Tibial nerve (tissue), 4 donors: ENCODE results near the gene CRISPLD2. TPM values are rescaled to one million over a fixed set of nuclear protein-coding genes. Genes with fewer than 3 reads are reported as not detected.
"Not testable (repeated sequence)": the region's sequence is repeated elsewhere in the genome, so short reads cannot be mapped to it uniquely, and the experiment has no call there.

Experiments used
- DNase-seq, 2 donors: peaks; one replicate each; pipeline ENCODE4 v3.0.0-alpha.2; 2019; ENCODE audit warnings: low spot score in 2 of 2
- H3K27ac ChIP-seq, 4 donors: fragments of 200-600 bp; sonication (generic) in 3 of 4; one replicate each; pipeline ENCODE4 v1.5.1; 2017 to 2019; ENCODE audit warnings: mild to moderate bottlenecking in 1 of 4
- H3K27me3 ChIP-seq, 2 donors: fragments of 200-600 bp; sonication (generic) in 1 of 2; one replicate each; pipeline versions ENCODE4 v1.5.1 to v1.6.0; 2017 to 2019
- H3K36me3 ChIP-seq, 3 donors: fragments of 200-600 bp; sonication (generic); one replicate each; pipeline ENCODE4 v1.5.1; 2018 to 2019
- H3K4me1 ChIP-seq, 4 donors: fragments of 200-600 bp; sonication (generic) in 3 of 4; one replicate each; pipeline ENCODE4 v1.5.1; 2017 to 2019
- H3K4me3 ChIP-seq, 4 donors: fragments of 200-600 bp; sonication (generic) in 3 of 4; one replicate each; pipeline ENCODE4 v1.5.1; 2017 to 2019; ENCODE audit warnings: mild to moderate bottlenecking in 1 of 4, moderate library complexity in 1 of 4
- H3K9me3 ChIP-seq, 4 donors: fragments of 200-600 bp; sonication (generic) in 3 of 4; one replicate each; pipeline ENCODE4 v1.5.1; 2017 to 2019
- EP300 ChIP-seq, 2 donors: sonication (generic); formaldehyde crosslinking; IDR thresholded peaks; one replicate each; pipeline ENCODE4 v1.6.1; 2017; ENCODE audit warnings: antibody characterized with exemption in 2 of 2, mild to moderate bottlenecking in 1 of 2
- POLR2A ChIP-seq, 2 donors: fragments of 450-650 bp; IDR thresholded peaks; one replicate each; pipeline ENCODE4 v1.6.1; 2017; ENCODE audit warnings: antibody characterized with exemption in 2 of 2, mild to moderate bottlenecking in 2 of 2, moderate library complexity in 2 of 2
- WGBS, 2 donors: methylation state at CpG; one replicate each; pipeline ENCODE4 v1.1.5; 2018; 5-methylcytosine and 5-hydroxymethylcytosine counted together
- total RNA-seq, 4 donors: library from RNA; depleted of rRNA; stranded (reverse); fragments of >200 nt; gene quantifications; one replicate each; pipeline ENCODE4 v1.1.0, GENCODE V29; 2016
- TF ChIP-seq, protein P1 (sequence below), 5 experiments: fragments of 200-600 bp in 3 of 5; fragments of 450-650 bp in 2 of 5; sonication (generic) in 3 of 5; IDR thresholded peaks; one replicate each; pipeline ENCODE4 v1.5.1; 2016 to 2019; ENCODE audit warnings: antibody characterized with exemption in 5 of 5, mild to moderate bottlenecking in 3 of 5, moderate library complexity in 2 of 5

The CRISPLD2 gene
- total RNA-seq, 4 donors from 2014 or later, result 136 to 232 (median 207) TPM

DNA sequence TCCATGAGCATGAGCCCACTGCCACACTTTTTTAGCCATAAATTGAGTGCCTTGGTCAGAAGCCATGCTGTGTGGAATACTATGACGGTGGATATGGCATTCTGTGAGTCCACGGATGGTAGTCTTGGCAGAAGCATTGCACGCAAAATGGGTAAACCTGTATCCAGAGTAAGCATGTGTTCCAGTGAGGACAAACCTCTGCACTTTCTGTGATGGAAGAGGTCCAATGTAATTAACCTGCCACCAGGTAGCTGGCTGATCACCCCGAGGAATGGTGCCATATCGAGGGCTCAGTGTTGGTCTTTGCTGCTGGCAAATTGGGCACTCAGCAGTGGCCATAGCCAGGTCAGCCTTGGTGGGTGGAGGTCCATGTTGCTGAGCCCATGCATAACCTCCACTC, 37.0 kb downstream of the CRISPLD2 start:
- WGBS, 2 donors, result 89 to 100% methylated on average over 5 of the region's 5 CpGs
- H3K27ac ChIP-seq, H3K4me1 ChIP-seq, DNase-seq, H3K4me3 ChIP-seq, H3K27me3 ChIP-seq: not testable (repeated sequence)
- H3K36me3 ChIP-seq, result peaks cover 0 to 91% (median 4%) of the 10 kb centered on the region in 3 donors
- TF ChIP-seq EP300 (IDR thresholded peaks at IDR 0.05), result peak in 1 of 2 donors; percentile 11
- peaks cover 0 to 24% (median 3%) of the 10 kb centered on the region in 4 donors for H3K9me3 ChIP-seq

DNA sequence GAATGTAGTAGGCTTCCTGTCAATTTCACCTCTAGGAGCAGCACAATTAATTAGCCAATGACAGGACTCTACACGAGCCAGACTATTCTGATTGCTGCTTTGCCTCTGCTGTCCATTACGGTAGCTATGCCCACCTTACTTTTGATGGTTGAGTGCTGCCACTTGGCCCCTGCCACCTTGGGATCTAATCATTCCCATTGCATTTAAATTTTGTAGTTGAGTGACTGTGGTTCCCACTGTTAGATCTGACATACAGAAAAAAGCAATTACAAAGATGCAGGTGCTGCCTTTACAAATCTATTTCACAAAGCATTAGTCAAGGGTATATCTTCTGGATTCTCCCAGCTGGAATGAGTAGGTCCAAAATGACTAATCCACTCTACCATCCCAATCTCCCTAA, 39.9 kb downstream of the CRISPLD2 start:
- peaks cover 0 to 24% (median 3%) of the 10 kb centered on the region in 4 donors for H3K9me3 ChIP-seq
- TF ChIP-seq, protein P1, sequence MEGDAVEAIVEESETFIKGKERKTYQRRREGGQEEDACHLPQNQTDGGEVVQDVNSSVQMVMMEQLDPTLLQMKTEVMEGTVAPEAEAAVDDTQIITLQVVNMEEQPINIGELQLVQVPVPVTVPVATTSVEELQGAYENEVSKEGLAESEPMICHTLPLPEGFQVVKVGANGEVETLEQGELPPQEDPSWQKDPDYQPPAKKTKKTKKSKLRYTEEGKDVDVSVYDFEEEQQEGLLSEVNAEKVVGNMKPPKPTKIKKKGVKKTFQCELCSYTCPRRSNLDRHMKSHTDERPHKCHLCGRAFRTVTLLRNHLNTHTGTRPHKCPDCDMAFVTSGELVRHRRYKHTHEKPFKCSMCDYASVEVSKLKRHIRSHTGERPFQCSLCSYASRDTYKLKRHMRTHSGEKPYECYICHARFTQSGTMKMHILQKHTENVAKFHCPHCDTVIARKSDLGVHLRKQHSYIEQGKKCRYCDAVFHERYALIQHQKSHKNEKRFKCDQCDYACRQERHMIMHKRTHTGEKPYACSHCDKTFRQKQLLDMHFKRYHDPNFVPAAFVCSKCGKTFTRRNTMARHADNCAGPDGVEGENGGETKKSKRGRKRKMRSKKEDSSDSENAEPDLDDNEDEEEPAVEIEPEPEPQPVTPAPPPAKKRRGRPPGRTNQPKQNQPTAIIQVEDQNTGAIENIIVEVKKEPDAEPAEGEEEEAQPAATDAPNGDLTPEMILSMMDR (IDR thresholded peaks at IDR 0.05), result no peak
- no peak for TF ChIP-seq POLR2A (IDR thresholded peaks at IDR 0.05)
- no peak for TF ChIP-seq EP300 (IDR thresholded peaks at IDR 0.05)
- no peak for DNase-seq
- no peak overlapping the region for H3K4me3 ChIP-seq
- peaks cover 0 to 12% (median 2%) of the 10 kb centered on the region in 4 donors for H3K4me1 ChIP-seq
- 95 to 98% methylated on average over 2 of the region's 2 CpGs for WGBS, 2 donors
- H3K27me3 ChIP-seq, result no peaks in the 10 kb centered on the region
- no peak overlapping the region for H3K27ac ChIP-seq
- H3K36me3 ChIP-seq, result peaks cover 0 to 72% (median 4%) of the 10 kb centered on the region in 3 donors

DNA sequence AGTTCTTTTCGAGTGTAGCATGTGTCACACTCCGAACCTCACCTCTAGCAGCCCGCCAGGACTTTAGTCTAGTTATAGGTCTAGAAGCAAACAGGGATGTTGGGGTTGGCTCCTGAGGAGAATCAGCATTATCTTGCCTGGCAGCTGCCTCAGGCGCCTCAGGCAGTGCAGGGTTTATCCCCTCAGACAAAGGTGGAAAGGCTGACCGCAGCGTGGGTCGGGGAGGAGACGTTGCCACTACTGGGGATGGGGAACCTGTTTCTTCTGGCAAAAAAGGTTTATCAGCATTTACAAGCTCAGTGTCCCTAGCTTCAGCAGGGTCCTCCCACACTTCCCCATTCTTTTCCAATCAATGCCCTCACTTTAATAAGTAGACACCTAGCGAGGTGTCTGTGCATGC, 40.6 kb downstream of the CRISPLD2 start:
- peaks cover 0 to 65% (median 4%) of the 10 kb centered on the region in 3 donors for H3K36me3 ChIP-seq
- no peak overlapping the region for H3K27ac ChIP-seq
- TF ChIP-seq EP300 (IDR thresholded peaks at IDR 0.05) (no peak), POLR2A (IDR thresholded peaks at IDR 0.05) (no peak)
- TF ChIP-seq, protein P1 (IDR thresholded peaks at IDR 0.05), result no peak
- peaks cover 0 to 24% (median 3%) of the 10 kb centered on the region in 4 donors for H3K9me3 ChIP-seq
- no peaks in the 10 kb centered on the region for H3K27me3 ChIP-seq
- DNase-seq, result no peak
- H3K4me1 ChIP-seq, result peaks cover 0 to 12% (median 2%) of the 10 kb centered on the region in 4 donors
- H3K4me3 ChIP-seq, result no peak overlapping the region
- whole genome bisulfite sequencing, 2 donors, result 94 to 96% methylated on average over 9 of the region's 9 CpGs

DNA sequence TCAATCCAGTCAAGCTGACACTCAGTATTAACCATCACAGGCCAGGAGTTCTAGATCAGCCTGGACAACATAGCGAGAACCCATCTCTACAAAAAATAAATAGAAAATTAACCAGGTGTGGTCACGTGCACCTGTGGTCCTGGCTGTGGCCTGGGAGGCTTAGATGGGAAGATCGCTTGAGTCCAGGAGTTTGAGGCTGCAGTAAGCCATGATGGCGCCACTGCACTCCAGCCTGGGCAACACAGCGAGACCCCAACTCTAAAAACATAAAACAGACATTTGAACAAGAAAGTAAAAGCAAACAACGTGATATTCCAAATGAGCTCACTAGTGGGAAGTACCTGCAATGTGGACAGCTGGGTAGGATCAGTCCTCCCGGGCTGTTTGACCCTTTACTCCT, 41.9 kb downstream of the CRISPLD2 start:
- H3K27ac ChIP-seq, result no peak overlapping the region
- H3K27me3 ChIP-seq, result no peaks in the 10 kb centered on the region
- H3K4me1 ChIP-seq, result peaks cover 0 to 12% (median 2%) of the 10 kb centered on the region in 4 donors
- H3K4me3 ChIP-seq, result no peak overlapping the region
- TF ChIP-seq, protein P1 (IDR thresholded peaks at IDR 0.05), result no peak
- no peak for TF ChIP-seq POLR2A (IDR thresholded peaks at IDR 0.05)
- TF ChIP-seq EP300 (IDR thresholded peaks at IDR 0.05), result no peak
- peaks cover 0 to 24% (median 3%) of the 10 kb centered on the region in 4 donors for H3K9me3 ChIP-seq
- WGBS, 2 donors, result 90 to 92% methylated on average over 7 of the region's 7 CpGs
- peaks cover 0 to 56% (median under 1%) of the 10 kb centered on the region in 3 donors for H3K36me3 ChIP-seq
- no peak for DNase-seq

DNA sequence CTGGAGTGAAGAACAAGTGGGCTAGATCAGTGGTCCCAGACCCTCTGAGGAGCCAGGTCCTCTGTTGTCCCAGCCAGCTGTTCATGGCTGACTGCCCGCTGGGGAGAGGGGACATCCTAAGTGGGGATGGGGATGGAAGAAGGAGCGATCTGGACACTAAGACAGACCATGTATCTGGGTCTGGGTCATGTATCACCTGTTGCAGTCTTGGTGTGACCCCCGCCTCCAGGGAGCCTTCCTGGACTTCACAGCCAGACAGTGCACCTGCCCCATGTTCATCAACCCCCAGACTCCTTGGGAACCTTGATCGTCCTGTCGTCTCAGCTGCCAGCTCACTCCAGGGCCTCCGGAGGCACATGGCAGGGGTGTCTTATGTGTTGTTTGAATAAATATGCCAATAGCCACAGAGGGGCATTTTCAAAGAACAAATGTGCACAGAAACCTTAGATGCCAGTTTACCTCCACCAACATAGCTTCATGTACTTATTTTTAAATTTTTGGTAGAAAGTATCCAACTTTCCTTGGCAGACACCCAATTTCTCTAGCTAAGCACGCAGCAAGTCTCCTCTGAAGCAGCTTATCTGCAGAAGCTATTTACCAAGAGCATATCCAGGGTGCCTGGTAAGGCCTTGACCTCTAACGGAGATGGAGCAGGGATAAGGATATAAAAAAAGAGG, 43.2 kb downstream of the CRISPLD2 start:
- TF ChIP-seq EP300 (IDR thresholded peaks at IDR 0.05) (no peak), POLR2A (IDR thresholded peaks at IDR 0.05) (no peak)
- Histone ChIP-seq H3K4me3 (no peak overlapping the region), H3K27me3 (no peaks in the 10 kb centered on the region), H3K36me3 (peaks cover 0 to 56% (median 0%) of the 10 kb centered on the region in 3 donors), H3K9me3 (peaks cover 0 to 24% (median 3%) of the 10 kb centered on the region in 4 donors), H3K27ac (peak overlapping the region in 1 of 4 donors; percentile 26), H3K4me1 (peaks cover 0 to 14% (median 2%) of the 10 kb centered on the region in 4 donors)
- DNase-seq, result no peak
- WGBS, 2 donors, result 77 to 78% methylated on average over 8 of the region's 8 CpGs

DNA sequence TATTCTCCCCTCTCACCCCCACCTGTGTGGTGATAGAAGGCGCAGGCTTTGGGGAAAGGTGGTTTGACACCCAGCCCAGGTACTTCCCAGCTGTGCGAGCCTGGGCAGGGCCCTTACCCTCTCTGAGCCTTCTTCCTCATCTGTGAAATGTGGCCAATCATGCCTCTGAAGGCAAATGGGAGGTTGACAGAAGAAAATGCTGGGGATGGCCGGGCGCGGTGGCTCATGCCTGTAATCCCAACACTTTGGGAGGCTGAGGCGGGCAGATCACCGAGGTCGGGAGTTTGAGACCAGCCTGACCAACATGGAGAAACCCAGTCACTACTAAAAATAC, 43.7 kb downstream of the CRISPLD2 start:
- Histone ChIP-seq H3K27ac (peak overlapping the region in 2 of 4 donors; percentile 26 to 37), H3K4me1 (peaks cover 0 to 18% (median 2%) of the 10 kb centered on the region in 4 donors), H3K27me3 (no peaks in the 10 kb centered on the region), H3K36me3 (peaks cover 0 to 56% (median 4%) of the 10 kb centered on the region in 3 donors), H3K4me3 (no peak overlapping the region), H3K9me3 (peaks cover 0 to 22% (median 3%) of the 10 kb centered on the region in 4 donors)
- TF ChIP-seq POLR2A (IDR thresholded peaks at IDR 0.05), result no peak
- TF ChIP-seq, protein P1 (IDR thresholded peaks at IDR 0.05), result no peak
- no peak for TF ChIP-seq EP300 (IDR thresholded peaks at IDR 0.05)
- no peak for DNase-seq
- 85% methylated on average over 8 of the region's 8 CpGs for whole genome bisulfite sequencing, 2 donors
